Mesothelial cell of epicardium (in vitro differentiated cells): ENCODE measurements around the gene MED12L. TPM values are rescaled to one million over a fixed set of nuclear protein-coding genes. Genes with fewer than 3 reads are reported as not detected.

Experiments
- DNase-seq, 2 experiments: peaks; one replicate each; pipeline ENCODE4 v3.0.0; 2021; ENCODE audit warnings: low spot score in 2 of 2; ENCODE audit not compliant: unreplicated experiment in 2 of 2
- H3K27ac Mint-ChIP-seq: 2 replicates; pipeline ENCODE4 v1.8.0; 2021; ENCODE audit warnings: mixed read lengths
- H3K27me3 Mint-ChIP-seq: 2 replicates; pipeline ENCODE4 v1.8.0; 2021; ENCODE audit warnings: low read depth, mixed read lengths
- H3K36me3 Mint-ChIP-seq: 2 replicates; pipeline ENCODE4 v1.8.0; 2021; ENCODE audit warnings: mixed read lengths
- H3K4me1 Mint-ChIP-seq: 2 replicates; pipeline ENCODE4 v1.8.0; 2021; ENCODE audit warnings: mixed read lengths
- H3K4me3 Mint-ChIP-seq: 2 replicates; pipeline ENCODE4 v1.8.0; 2021; ENCODE audit warnings: mild to moderate bottlenecking, moderate library complexity, mixed read lengths
- H3K9me3 Mint-ChIP-seq: 2 replicates; pipeline ENCODE4 v1.8.0; 2021; ENCODE audit warnings: mixed read lengths
- total RNA-seq: library from RNA; stranded (reverse); gene quantifications from 3 replicates; pipeline ENCODE4 v1.2.1, GENCODE V29; 2021
- TF ChIP-seq, protein P1 (sequence below): fragments of 200-600 bp; sonication (generic); IDR thresholded peaks from one replicate; pipeline ENCODE4 v1.5.0; 2021; ENCODE audit warnings: antibody characterized with exemption; ENCODE audit not compliant: unreplicated experiment

The MED12L gene
- total RNA-seq, 1 donor from 2014 or later: 13.8 TPM

DNA sequence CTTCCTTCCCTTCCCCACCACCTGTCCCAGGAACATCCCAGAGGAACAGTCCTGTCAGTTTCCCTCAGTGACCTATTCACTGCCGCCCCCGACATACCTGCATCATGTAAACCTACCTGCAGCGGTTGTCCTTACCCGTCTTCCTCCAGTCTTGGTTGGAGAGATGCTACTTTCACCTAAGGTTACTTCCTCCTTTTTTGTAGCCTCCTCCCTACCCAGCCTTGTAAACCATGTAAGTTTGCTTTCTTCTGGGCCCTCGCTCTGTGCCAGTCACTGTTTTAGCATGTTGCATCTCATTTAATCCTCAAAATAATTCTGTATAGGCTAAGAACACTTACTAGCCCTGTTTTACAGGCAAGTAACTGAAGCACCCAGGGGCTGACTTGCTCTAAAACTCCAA lies 59.3 kb downstream of the MED12L start:
- H3K4me1 Mint-ChIP-seq: peaks cover 31% of the 10 kb centered on the region
- no peaks in the 10 kb centered on the region for H3K9me3 Mint-ChIP-seq
- H3K27ac Mint-ChIP-seq: no peak overlapping the region
- H3K27me3 Mint-ChIP-seq: no peaks in the 10 kb centered on the region
- no peak for DNase-seq
- no peak overlapping the region for H3K4me3 Mint-ChIP-seq
- TF ChIP-seq, protein P1, sequence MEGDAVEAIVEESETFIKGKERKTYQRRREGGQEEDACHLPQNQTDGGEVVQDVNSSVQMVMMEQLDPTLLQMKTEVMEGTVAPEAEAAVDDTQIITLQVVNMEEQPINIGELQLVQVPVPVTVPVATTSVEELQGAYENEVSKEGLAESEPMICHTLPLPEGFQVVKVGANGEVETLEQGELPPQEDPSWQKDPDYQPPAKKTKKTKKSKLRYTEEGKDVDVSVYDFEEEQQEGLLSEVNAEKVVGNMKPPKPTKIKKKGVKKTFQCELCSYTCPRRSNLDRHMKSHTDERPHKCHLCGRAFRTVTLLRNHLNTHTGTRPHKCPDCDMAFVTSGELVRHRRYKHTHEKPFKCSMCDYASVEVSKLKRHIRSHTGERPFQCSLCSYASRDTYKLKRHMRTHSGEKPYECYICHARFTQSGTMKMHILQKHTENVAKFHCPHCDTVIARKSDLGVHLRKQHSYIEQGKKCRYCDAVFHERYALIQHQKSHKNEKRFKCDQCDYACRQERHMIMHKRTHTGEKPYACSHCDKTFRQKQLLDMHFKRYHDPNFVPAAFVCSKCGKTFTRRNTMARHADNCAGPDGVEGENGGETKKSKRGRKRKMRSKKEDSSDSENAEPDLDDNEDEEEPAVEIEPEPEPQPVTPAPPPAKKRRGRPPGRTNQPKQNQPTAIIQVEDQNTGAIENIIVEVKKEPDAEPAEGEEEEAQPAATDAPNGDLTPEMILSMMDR: no peak
- H3K36me3 Mint-ChIP-seq: no peaks in the 10 kb centered on the region

DNA sequence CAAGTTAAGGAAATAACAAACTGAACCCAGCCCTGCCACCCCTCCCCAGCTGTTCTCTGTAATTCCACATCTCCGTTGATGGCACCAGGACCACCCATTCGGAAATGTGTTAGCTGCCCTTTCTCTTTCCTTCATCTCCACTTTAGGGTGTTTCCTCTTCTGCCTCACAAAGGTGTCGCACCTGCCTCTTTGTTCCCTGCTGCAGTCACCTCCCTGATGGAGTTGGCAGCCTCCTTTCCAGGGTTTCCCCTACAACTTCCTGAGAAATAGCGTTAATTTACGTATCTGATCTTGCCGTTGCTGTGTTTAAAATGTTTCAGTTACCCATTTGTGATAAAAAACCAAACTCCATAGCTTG lies 60.2 kb downstream of the MED12L start:
- Mint-ChIP-seq H3K4me1 (peaks cover 31% of the 10 kb centered on the region), H3K36me3 (peaks cover 2% of the 10 kb centered on the region), H3K27ac (no peak overlapping the region), H3K4me3 (no peak overlapping the region), H3K27me3 (no peaks in the 10 kb centered on the region), H3K9me3 (no peaks in the 10 kb centered on the region)
- TF ChIP-seq, protein P1: no peak
- DNase-seq: no peak

GRCh38 chr3:151146071-151146730 lies 60.7 kb downstream of the MED12L start:
- no peaks in the 10 kb centered on the region for H3K27me3 Mint-ChIP-seq
- H3K4me1 Mint-ChIP-seq: peaks cover 31% of the 10 kb centered on the region
- peak; percentile 42 to 67 for DNase-seq
- peaks cover 2% of the 10 kb centered on the region for H3K36me3 Mint-ChIP-seq
- H3K9me3 Mint-ChIP-seq: no peaks in the 10 kb centered on the region
- TF ChIP-seq, protein P1: peak; percentile 74
- no peak overlapping the region for H3K4me3 Mint-ChIP-seq
- H3K27ac Mint-ChIP-seq: no peak overlapping the region

GRCh38 chr3:151146731-151147091 lies 61.2 kb downstream of the MED12L start:
- Mint-ChIP-seq H3K9me3 (no peaks in the 10 kb centered on the region), H3K4me3 (no peak overlapping the region), H3K27me3 (no peaks in the 10 kb centered on the region), H3K36me3 (peaks cover 2% of the 10 kb centered on the region), H3K4me1 (peaks cover 31% of the 10 kb centered on the region), H3K27ac (no peak overlapping the region)
- no peak for DNase-seq
- TF ChIP-seq, protein P1: no peak

GRCh38 chr3:151147299-151147698 lies 61.8 kb downstream of the MED12L start:
- Mint-ChIP-seq H3K36me3 (peaks cover 2% of the 10 kb centered on the region), H3K4me1 (peaks cover 27% of the 10 kb centered on the region), H3K4me3 (no peak overlapping the region), H3K27me3 (no peaks in the 10 kb centered on the region), H3K27ac (no peak overlapping the region), H3K9me3 (no peaks in the 10 kb centered on the region)
- DNase-seq: no peak
- TF ChIP-seq, protein P1: no peak
